ENCODE data around the gene COX10.

DNA sequence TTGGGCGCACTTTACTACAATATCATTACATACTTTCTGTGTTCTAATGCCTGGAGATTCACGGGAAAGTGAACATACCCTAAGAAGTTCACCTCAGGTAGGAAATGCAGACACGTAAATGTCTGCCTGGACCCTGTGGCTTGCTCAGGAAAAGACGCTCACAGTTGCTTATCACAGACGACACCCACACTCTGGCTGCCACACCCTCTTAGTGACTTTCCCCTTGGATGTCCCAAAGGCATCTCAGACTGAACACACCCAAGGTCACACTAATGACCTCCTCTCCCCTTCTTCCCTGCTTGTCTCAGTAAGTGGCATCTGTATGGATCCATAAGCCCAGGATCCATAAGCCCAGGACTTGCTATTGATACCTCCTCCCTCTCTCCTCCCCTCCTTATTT lies 134.8 kb downstream of the COX10 start:
- TF ChIP-seq EZH2 (IDR thresholded peaks at IDR 0.05; ENCODE audit: insufficient read depth, poor library complexity, severe bottlenecking) (no peak), EZH2phosphoT487 (IDR thresholded peaks at IDR 0.05; ENCODE audit: insufficient read depth, low read depth) (no peak)

All from GM23248 (cell line).